GM19455 (cell line): ENCODE data around the gene RRH.
"Not testable (repeated sequence)": the region's sequence is repeated elsewhere in the genome, so short reads cannot be mapped to it uniquely, and the experiment has no call there.

ENCODE experiments used
- ATAC-seq: cut with Tn5 transposase; IDR thresholded peaks from one replicate; pipeline ENCODE4 v1.9.1; 2021; ENCODE audit not compliant: unreplicated experiment

RRH gene, protein sequence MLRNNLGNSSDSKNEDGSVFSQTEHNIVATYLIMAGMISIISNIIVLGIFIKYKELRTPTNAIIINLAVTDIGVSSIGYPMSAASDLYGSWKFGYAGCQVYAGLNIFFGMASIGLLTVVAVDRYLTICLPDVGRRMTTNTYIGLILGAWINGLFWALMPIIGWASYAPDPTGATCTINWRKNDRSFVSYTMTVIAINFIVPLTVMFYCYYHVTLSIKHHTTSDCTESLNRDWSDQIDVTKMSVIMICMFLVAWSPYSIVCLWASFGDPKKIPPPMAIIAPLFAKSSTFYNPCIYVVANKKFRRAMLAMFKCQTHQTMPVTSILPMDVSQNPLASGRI

DNA sequence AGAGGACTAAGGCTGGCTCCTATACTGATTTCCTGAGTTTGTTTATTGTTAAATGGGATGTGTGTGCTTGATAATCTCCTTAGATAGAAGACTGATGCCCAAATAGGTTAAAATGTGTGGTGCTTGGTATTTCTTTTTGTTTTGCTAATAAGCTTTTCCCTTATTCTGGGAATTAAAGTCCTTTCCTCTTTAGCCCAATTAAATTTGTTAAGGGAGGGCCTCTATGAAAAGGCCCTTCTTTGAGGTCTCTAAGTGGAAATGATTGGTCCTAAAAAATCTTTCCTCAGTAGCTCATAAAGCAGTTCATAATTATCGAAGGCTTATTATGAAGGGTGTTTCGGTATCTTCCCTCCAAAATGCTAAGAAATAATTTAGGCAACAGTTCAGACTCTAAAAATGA lies at the start of gene RRH:
Gene RRH (plus strand): TSS at position 301 of the 400 bp plus-strand sequence. CDS start 56 bp downstream, at position 357.
- ATAC-seq: no peak

DNA sequence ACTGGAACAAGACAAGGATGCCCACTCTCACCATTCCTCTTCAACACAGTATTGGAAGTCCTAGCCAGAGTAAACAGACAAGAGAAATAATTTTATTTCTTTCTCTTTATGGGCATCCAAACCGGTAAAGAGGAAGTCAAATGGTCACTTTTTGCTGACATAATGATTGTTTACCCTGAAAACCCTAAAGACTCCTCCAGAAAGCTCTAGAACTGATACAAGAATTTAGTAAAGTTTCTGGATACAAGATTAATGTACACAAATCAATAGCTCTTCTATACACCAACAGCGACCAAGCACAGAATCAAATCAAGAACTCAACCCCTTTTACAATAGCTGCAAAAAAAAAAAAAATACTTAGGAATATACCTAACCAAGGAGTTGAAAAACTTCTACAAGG lies 45.7 kb upstream of the RRH start:
- not testable (repeated sequence) for ATAC-seq

DNA sequence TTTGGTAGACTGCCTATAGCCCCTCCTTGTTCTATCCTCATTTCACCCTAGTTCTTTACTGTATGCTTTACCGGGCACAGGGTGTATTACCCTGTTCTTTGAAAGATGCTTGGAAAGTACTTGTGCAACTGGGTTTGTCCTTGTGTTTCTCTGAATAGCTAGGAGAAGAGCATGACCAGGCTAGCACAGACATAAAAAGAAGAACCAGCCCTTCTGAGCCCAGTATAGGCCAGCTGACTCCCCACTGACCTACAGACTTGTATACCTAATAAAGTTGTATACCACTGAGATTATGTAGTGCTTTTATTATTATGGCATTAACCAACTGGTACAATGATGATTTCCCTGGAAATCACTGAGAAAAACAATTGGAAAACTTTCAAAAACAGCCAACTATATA lies 40.9 kb upstream of the RRH start:
- no peak for ATAC-seq

DNA sequence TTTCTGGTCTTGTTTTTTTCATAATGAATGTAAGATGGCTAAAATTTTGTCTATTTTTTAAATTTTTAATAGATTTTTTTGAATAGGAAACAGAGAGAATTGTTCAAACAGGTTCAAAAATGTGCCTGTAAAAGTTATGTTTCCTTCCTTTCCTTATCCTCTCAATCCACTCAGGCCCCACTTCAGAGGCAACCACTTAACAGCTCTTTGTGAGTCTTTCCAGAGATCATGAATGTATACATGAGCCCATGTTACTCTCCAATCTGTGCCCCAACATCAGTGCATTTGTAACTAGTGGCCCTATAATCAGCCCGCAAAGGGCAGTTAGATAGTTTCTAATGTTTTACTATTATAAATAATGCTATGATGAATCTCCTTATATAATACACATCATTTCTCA lies 40.0 kb upstream of the RRH start:
- ATAC-seq: no peak

DNA sequence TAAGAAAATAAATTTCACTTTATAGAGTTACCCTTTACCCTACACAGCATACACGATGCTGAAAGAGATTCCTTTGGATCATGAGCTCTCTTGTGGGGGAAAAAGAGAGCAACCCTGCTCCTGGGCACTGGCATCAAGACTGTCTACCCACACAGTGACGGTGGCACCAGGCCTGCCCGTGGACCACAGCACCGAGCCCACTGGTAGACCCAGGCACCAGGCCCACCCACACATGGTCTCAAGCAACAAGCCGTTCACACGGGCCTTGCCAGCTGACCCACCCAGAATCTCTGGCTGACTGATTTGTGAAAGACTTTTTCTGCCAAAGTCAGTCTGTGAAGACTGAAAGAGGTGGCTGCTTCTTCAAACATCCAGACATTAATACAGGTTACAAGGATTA lies 32.7 kb upstream of the RRH start:
- ATAC-seq: no peak

DNA sequence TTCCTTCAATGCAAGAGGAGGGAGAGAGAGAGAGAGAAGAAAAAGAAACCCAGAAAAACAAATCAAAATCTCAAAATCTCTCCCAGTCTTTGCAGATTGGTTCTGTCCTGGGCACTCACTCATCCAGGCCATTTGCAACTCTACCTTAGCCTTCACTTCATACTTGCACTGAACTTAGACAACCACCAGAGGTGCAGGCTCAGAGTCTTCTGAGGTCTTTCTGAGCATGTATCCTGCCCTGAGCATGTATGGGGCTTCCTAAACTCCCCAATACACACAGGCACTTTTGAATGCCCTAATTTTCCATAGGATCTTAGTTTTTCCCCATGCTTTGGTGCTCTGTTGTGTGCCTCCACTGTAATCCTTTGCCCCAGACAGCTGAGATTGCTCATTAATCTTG lies 28.9 kb upstream of the RRH start:
- ATAC-seq: no peak

DNA sequence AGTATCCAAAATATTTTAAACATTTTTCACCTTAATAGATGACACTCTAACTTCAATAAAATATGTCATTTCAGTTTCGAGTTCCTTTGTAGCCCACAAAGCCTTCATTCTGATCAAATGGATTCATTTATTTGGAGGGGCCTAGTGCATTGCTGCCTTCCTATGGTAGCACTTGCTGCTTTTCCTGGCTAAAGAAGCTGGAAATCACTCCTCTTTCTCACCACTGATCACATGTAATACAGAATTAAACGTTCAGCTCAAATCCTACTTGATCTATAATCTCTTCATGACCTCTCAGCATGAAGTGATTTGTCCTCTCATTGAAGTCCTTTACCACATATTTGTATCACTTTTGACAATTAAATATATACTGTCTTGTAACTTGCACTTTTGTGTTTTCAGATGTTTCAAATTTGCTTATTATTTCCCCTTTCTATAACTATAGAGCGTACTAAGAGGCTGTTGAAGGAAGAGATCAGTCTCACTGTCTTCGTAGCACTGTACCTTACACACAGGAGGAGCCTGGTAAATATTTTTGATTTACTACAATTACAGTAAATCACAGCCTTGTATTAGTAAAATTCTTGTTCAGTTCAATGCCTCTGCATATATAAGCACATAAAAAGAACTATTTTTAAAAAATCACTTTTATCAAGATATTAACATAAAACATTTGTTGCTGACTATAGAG lies 26.5 kb upstream of the RRH start:
- ATAC-seq: no peak

DNA sequence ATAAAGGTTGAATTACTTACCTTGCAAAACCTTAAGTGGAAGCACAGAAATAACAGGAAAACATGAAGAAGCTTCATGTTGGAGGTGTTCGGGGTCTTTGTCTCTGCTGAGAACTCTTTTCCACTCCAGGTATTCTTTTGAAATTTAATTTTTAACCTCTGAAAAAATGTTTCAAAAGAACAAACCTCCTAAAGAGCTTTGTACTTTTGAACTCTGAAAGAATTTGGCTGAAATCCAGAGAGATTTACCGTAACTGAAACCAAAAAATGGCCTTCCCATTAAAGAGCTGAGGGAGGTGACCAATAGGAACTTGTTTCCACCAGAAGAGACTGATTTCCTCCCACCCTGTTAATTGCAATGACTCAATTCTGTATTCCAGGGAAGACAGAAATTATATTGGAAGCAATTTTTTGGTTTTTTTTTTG lies 25.9 kb upstream of the RRH start, which contains the start of gene CFI:
Gene CFI (minus strand): TSS at position 105 of the 425 bp plus-strand sequence. CDS start 28 bp downstream, at position 77.
- ATAC-seq: no peak

DNA sequence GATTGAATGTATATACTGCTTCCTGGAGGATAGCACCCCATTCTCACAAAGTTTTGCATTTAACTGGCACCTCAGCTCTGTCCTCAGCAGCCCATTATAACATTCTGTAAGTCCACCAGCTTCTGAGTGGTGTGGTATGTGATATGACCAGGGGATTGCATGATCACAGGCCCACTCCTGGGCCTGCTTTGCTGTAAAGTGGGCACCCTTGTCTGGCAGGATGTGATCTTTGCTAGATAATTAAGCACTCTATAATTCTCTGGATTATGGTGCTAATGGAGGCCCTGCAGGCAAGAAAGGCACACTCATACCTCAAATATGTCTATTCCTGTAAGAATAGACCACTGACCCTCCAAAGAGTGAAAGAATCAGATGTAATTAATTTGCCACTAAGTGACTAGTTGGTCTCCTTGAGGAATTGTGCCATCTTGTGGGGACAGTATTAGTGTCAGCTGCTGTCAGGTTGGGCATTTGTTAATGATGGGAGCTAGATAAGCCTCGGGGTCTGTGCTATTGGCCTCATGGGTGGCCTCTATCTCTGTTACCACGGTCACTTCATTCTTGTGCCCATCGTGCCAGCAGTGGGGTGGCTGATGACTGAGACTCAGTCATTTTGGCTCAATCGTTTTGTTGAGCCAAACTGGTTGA lies 23.7 kb upstream of the RRH start:
- peak; percentile 70 for ATAC-seq

DNA sequence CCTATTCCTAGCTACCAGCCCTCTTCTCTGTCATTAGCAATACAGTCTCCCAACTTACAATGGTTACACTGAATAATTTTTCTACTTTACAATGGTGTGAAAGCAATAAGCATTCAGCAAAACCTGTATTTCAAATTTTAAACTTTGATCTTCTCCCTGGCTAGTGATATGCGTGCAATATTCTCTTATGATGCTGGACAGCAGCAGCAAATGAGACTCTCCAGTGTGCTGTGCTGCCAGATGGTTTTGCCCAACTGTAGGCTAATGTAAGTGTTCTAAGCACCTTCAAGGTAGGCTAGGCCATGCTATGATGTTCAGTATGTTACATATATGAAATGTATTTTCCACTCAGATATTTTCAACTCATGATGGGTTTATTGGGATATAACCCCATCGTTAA lies 18.1 kb upstream of the RRH start:
- ATAC-seq: no peak

DNA sequence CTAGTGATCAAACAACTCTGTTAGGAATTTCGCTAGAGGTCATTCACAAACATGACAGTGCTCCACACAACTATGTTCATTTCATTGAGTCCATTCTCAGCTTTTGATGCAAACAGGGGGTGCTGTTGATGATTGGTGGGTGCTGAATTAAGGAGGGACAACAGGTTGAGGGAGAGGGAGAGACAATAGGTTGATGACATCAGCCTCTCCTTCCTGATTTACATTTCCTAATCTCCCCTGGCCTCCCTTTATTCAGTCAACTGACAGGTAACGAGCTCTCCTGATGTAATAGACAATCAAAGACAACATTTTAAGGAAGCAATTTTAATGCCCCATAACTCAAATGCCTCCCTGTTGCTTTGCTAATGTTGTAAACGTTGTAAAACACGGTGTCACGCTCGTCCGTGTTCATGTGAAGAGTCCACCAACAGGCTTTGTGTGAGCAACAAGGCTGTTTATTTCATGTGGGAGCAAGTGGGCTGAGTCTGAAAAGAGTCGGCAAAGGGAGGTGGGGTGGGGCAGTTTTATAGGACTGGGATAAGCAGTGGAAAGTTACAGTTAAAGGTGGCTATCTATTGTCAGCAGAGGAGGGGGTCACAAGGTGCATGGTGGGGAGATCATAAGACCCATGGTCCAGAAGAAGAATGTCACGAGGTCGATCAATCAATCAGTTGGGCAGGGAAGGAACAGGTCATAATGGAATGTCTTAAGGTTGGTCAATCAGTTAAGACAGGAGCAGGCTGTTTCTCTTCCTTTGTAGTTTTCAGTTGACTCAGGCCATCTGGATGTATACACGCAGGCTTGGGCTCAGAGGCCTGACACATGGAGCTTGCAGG lies 17.0 kb upstream of the RRH start:
- ATAC-seq: no peak

DNA sequence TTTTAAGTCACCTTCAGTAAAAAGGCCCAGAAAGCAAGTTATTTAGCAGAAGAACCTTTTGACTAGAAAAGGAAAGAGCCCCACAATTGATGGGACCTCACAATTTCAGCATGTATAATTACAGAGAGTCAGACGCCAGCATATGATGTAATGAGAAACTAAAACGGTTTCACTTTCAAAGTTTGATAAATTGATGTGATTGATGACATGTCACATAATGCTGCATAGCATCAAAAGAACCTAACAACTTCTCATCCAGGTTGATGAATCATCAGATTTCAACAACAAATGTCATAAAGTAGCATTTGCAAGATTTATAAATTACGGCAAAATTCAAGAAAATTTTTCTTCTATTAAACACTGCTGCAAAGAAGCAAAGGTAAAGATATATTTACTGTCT lies 16.1 kb upstream of the RRH start:
- ATAC-seq: no peak

DNA sequence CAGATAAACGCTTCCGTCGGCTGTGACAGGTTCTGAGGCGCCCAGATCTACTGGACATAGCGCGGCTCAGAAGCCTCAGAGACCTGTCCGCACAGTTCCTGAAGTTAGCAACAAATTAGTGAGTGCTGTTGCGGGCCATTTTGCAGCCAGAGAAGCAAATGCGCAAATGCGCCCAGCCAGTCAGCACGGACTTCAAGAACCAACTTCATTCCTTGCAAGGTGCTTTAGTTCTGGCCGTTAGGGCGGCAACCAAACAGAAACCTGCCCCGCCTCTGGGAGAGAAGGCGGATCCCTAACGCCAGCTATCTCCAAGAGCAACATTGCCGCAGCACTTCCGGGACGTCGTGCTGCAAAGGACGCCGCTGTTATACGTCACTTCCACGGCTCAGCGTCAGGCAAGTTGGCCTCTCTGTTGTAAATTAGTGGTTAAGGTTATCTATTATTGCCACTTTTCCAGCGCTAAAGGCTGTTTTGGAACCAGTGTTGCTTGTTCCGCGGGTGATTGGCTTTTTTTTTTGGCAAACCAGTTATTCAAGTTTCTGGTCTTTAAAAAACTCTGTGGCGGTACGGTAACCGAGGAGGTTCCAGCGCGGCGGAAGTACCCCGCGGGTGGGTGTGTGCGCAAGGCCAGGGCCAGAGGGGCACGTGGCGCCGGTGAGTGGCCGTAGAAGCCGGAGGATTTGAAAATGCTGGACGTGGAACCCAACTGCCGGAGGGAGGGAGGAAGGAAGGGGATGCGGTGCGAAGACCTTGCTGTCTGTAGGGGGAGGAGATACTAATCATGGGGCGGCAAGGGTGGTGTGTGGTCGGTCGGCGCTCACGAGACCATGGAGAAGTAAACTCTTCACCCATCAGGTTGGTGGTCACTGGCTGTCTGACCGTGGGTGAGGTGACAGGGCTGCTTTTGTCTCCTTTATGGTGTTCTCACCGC lies 12.4 kb upstream of the RRH start, which contains the start of gene GAR1:
Gene GAR1 (plus strand): TSS at position 612 of the 931 bp plus-strand sequence. CDS start 403 bp downstream, outside the sequence.
- peak; percentile 99 for ATAC-seq

DNA sequence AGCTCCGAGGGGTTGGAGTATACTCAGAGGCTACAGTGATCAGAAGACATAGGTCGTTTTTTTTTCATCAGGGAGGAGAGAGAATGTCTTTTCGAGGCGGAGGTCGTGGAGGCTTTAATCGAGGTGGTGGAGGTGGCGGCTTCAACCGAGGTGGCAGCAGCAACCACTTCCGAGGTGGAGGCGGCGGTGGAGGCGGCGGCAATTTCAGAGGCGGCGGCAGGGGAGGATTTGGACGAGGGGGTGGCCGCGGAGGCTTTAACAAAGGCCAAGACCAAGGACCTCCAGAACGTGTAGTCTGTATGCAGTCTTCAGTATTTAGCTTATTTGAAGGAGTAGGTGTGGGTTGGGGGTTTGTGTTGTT lies 11.7 kb upstream of the RRH start:
- ATAC-seq: no peak

DNA sequence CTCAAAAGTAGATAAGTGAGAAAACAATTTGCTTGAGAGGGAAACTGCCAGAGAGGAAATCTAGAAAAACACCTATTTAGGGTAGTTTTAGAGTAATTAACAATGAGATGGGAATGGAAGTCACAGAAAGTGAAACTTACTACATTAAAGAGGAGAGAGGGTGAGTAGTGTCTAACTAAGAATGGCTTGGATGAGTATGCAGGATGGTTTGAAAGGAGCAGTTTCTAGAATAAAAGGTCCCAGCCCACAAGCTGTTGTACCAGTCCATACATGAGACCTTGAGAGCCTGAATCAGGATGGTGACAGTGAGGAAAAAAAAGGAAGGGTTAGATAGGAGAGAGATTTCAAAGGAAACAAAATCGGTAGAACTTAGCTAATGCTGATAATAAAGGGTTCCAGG lies 10.9 kb upstream of the RRH start:
- ATAC-seq: no peak

DNA sequence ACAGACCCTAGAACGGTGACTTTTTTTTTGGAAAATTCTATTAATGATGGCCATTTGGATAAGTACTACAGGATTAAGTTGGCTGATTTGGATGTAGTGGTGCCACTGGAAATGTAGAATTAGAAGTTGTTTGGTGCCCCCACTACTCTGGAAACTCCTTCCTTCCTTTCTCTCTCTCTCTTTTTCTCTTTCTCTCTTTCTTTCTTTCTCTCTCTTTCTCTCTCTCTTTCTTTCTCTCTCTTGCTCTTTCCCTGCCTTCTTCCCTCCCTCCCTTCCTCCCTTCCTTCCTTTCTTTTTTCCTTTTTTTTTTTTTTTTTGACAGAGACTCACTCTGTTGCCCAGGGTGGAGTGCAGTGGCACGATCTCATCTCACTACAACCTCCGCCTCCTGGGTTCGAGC lies 9.5 kb upstream of the RRH start:
- no peak for ATAC-seq

DNA sequence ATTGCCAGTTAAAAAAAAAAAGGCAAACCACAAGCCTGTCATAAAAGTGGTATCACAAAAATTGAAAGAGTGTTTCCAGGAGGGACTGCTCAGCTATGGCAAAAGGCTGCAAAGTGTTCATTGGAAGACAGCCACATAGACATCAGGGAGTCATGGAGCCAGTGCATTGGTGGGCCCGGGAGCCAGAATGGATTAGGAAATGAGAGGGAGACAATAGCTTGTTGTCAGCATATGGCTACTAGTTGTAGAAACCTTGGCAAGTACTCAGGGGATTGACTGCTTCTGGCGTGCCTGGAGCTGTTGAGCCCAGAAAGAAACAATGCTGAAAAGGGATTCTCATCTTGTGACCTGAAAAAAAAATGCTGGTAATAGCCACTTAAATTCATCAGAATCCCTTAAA lies 7.2 kb upstream of the RRH start:
- ATAC-seq: no peak

DNA sequence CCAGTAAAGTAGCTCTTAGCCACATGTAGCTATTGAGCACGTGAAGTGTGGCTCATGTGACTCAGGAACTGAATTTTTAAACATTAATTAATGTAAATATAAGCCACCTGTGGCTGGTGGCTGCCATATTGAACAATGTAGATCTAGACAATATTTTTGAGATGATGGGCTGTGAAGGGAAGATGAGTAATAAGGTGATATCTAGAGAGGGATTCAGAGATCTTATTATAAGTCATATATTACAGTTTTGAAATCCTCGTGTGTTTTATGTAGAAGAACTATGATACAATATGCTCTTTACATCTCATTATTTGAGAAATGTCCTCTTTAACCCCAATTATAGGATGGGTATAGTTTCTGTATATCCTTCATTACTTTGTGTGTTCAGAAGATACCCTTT lies 6.6 kb upstream of the RRH start:
- ATAC-seq: no peak

DNA sequence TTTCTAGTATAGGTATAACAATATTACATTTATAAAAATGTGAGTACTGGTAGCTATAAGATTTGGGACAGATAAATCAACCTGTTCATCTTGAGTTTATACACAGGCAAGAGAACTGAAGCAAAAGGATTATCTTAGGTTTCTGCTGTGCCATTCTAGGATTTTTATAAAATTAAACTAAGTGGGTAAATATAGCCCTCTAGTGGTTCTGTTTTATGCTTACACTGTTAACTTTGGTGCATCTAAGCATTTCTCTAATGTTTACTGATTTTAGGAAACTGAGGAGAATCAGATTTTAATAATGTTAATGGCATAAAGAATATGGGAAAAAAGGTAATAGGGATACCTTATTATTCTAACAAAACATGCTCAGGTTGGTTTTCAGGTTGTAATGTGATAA lies 1.1 kb upstream of the RRH start:
- no peak for ATAC-seq

DNA sequence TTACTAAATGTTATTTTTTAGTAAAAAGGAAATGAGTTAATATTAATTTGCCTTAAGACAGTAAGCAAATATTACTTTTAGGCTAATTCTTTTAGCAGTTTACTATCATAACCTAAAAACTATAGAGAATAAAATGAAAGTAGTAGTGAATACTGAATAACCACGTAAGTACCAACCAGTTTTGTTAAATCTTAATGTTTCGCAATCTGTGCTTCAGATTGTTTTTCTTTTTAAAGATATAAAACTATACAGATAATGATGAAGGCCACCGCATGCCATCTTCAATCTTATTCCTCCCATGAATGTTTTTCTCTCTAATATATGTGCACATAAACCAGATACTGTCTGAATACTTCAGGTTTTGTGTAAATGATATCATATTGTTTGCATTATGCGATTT lies 6.0 kb downstream of the RRH start:
- no peak for ATAC-seq
